Chondrocyte (in vitro differentiated cells): ENCODE data around the gene ABCG8. TPM values are rescaled to one million over a fixed set of nuclear protein-coding genes. Genes with fewer than 3 reads are reported as not detected.
A peak's percentile ranks its signal among the peaks of the same experiment; 100 is the strongest.

Experiments
- DNase-seq: peaks from one replicate; pipeline ENCODE4 v3.0.0; 2021; ENCODE audit warnings: mixed read lengths, low spot score
- H3K27ac Mint-ChIP-seq: one replicate; pipeline ENCODE4 v1.8.0; 2021; ENCODE audit warnings: mild to moderate bottlenecking, moderate library complexity, mixed read lengths; ENCODE audit not compliant: unreplicated experiment
- H3K27me3 Mint-ChIP-seq: 2 replicates; pipeline ENCODE4 v1.8.0; 2021; ENCODE audit warnings: low read depth, mixed read lengths
- H3K36me3 Mint-ChIP-seq: 2 replicates; pipeline ENCODE4 v1.8.0; 2021; ENCODE audit warnings: low read depth, mixed read lengths
- H3K4me1 Mint-ChIP-seq: 2 replicates; pipeline ENCODE4 v1.8.0; 2021; ENCODE audit warnings: low read depth, mild to moderate bottlenecking, mixed read lengths
- H3K4me3 Mint-ChIP-seq: one replicate; pipeline ENCODE4 v1.8.0; 2021; ENCODE audit warnings: mild to moderate bottlenecking, moderate library complexity, mixed read lengths; ENCODE audit not compliant: unreplicated experiment
- H3K9me3 Mint-ChIP-seq: 2 replicates; pipeline ENCODE4 v1.8.0; 2021; ENCODE audit warnings: low read depth, mixed read lengths
- total RNA-seq: library from RNA; stranded (reverse); gene quantifications from 3 replicates; pipeline ENCODE4 v1.2.1, GENCODE V29; 2021
- TF ChIP-seq, protein P1 (sequence below): fragments of 200-600 bp; sonication (generic); IDR thresholded peaks from 2 replicates; pipeline ENCODE4 v1.5.0; 2021; ENCODE audit warnings: antibody characterized with exemption, mild to moderate bottlenecking, moderate library complexity

ABCG8 gene
- total RNA-seq, 1 donor from 2014 or later = not detected

DNA sequence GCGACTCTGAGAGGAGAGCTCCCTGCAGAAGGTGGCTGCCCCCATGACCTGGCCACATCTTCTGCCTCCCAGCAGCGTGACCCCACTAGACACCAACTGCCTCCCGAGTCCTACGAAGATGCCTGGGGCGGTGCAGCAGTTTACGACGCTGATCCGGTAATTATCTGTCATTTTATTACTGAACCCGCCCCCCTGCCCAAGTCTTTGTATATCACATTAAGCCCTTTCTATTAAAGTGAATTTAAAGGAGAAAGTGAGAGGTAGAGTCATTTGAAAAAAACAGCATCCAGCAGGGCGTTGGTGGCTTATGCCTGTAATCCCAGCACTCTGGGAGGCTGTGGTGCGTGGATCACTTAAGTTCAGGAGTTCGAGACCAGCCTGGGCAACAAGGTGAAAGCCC lies 33.4 kb downstream of the ABCG8 start:
- Mint-ChIP-seq H3K9me3 (no peaks in the 10 kb centered on the region), H3K27me3 (peaks cover 62% of the 10 kb centered on the region), H3K27ac (no peak overlapping the region), H3K36me3 (no peaks in the 10 kb centered on the region), H3K4me3 (no peak overlapping the region), H3K4me1 (no peaks in the 10 kb centered on the region)
- DNase-seq = no peak
- TF ChIP-seq, protein P1, sequence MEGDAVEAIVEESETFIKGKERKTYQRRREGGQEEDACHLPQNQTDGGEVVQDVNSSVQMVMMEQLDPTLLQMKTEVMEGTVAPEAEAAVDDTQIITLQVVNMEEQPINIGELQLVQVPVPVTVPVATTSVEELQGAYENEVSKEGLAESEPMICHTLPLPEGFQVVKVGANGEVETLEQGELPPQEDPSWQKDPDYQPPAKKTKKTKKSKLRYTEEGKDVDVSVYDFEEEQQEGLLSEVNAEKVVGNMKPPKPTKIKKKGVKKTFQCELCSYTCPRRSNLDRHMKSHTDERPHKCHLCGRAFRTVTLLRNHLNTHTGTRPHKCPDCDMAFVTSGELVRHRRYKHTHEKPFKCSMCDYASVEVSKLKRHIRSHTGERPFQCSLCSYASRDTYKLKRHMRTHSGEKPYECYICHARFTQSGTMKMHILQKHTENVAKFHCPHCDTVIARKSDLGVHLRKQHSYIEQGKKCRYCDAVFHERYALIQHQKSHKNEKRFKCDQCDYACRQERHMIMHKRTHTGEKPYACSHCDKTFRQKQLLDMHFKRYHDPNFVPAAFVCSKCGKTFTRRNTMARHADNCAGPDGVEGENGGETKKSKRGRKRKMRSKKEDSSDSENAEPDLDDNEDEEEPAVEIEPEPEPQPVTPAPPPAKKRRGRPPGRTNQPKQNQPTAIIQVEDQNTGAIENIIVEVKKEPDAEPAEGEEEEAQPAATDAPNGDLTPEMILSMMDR = no peak

DNA sequence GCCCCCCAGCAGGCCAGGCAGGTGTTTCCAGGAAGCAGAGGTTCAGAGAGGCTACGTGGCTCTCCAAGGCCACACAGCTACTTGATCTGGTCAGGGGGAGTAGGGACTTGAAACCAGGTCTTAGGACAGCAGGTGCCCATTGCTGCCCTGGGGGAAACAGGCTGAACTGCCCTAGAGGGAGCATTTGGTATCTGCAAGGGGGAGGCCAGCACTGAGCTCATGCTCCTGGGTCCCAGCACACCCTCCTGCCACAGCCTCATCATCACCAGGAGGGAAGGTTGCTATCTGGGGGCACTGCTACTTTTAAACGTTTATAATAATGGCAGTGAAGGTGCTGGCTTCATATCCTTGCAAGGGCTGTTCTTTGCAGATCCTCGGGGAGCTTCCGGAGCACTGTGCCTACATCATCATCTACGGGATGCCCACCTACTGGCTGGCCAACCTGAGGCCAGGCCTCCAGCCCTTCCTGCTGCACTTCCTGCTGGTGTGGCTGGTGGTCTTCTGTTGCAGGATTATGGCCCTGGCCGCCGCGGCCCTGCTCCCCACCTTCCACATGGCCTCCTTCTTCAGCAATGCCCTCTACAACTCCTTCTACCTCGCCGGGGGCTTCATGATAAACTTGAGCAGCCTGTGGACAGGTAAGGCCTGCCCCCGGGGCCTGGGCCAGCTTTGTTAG lies 36.1 kb downstream of the ABCG8 start:
- Mint-ChIP-seq H3K27ac (no peak overlapping the region), H3K4me1 (peaks cover 2% of the 10 kb centered on the region), H3K9me3 (no peaks in the 10 kb centered on the region), H3K36me3 (no peaks in the 10 kb centered on the region), H3K27me3 (peaks cover 37% of the 10 kb centered on the region), H3K4me3 (no peak overlapping the region)
- DNase-seq = no peak
- TF ChIP-seq, protein P1 = no peak

DNA sequence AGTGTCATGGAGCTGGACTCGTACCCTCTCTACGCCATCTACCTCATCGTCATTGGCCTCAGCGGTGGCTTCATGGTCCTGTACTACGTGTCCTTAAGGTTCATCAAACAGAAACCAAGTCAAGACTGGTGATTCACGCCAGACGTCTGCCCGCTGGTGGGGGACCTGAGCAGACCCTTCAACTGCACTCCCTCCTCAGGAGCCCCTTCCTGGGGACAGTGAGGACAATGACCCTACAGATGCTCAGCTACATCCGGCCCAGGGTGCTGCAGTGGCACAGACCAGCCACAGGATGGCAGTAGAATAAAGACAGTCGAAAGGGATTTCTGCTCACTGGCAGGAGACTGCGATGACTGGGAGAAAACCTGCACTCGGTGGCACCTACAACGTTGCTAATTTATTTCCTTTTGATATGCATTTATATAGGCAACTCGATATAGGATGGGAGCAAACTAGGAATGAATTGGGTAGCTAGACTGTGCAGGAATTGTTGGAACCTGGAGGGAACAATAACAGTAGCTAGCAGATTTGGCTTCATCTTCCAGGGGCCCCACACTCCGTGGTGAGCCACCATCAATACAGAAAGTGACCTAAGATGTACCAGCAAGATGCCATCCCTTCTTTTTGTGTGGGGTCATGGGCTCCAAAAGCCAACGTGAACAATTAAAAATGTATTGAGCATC lies 39.2 kb downstream of the ABCG8 start:
- DNase-seq = no peak
- Mint-ChIP-seq H3K4me3 (no peak overlapping the region), H3K27me3 (peaks cover 10% of the 10 kb centered on the region), H3K36me3 (no peaks in the 10 kb centered on the region), H3K27ac (no peak overlapping the region), H3K4me1 (peaks cover 2% of the 10 kb centered on the region), H3K9me3 (no peaks in the 10 kb centered on the region)
- TF ChIP-seq, protein P1 = peak; percentile 92

DNA sequence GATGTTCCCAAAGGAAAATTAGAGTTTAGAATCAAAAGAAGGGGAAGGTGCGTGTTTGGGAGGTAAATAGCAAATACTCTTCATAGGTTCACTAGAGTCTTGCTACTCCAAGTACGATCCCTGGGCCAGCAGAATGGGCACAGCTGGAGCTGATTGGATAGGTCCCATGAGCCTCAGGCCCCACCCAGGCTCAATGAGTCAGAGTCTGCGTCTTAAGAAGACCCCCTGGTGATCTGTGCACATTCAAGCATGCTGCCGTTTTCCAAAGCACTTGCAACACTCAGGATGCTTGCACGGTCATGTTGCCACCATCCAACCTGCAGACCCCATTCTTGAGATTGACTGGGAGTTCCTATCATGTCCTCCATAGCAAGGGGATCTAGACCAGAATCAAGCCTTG lies 40.5 kb downstream of the ABCG8 start:
- Mint-ChIP-seq H3K4me1 (peaks cover 2% of the 10 kb centered on the region), H3K9me3 (no peaks in the 10 kb centered on the region), H3K4me3 (no peak overlapping the region), H3K27me3 (peaks cover 5% of the 10 kb centered on the region), H3K27ac (no peak overlapping the region), H3K36me3 (no peaks in the 10 kb centered on the region)
- no peak for DNase-seq
- TF ChIP-seq, protein P1 = no peak

DNA sequence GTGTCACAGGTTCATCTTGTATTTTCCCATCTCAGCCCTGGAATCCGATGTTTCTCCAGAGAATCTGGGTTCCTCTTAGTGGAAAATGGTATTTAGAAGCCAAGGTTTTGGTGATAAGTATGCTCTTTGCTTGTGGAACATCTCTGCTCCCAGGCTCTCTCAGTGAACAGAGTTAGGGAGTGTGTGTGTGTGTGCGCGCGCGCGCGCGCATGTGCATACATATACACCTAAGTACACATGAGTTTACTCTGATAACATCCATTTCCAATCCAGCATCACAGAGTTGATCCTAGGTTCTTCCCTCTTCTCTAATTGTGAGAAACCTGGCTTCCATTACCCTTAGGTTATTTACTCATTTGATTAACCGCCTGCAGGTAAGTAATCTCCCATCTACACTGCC lies 41.7 kb downstream of the ABCG8 start:
- no peaks in the 10 kb centered on the region for H3K36me3 Mint-ChIP-seq
- peaks cover 2% of the 10 kb centered on the region for H3K4me1 Mint-ChIP-seq
- no peak for DNase-seq
- TF ChIP-seq, protein P1 = no peak
- no peak overlapping the region for H3K27ac Mint-ChIP-seq
- H3K4me3 Mint-ChIP-seq = no peak overlapping the region
- H3K27me3 Mint-ChIP-seq = no peaks in the 10 kb centered on the region
- no peaks in the 10 kb centered on the region for H3K9me3 Mint-ChIP-seq
